Endothelial cell of hepatic sinusoid (primary cell): ENCODE results near the gene RDM1.
"Not testable (repeated sequence)": the region's sequence is repeated elsewhere in the genome, so short reads cannot be mapped to it uniquely, and the experiment has no call there.

Experiments
- in situ Hi-C: cut with HindIII; loops from 2 replicates; pipeline ENCODE4 v1.10.0; 2017; ENCODE audit warnings: low sequenced_read_pairs

RDM1 gene

DNA sequence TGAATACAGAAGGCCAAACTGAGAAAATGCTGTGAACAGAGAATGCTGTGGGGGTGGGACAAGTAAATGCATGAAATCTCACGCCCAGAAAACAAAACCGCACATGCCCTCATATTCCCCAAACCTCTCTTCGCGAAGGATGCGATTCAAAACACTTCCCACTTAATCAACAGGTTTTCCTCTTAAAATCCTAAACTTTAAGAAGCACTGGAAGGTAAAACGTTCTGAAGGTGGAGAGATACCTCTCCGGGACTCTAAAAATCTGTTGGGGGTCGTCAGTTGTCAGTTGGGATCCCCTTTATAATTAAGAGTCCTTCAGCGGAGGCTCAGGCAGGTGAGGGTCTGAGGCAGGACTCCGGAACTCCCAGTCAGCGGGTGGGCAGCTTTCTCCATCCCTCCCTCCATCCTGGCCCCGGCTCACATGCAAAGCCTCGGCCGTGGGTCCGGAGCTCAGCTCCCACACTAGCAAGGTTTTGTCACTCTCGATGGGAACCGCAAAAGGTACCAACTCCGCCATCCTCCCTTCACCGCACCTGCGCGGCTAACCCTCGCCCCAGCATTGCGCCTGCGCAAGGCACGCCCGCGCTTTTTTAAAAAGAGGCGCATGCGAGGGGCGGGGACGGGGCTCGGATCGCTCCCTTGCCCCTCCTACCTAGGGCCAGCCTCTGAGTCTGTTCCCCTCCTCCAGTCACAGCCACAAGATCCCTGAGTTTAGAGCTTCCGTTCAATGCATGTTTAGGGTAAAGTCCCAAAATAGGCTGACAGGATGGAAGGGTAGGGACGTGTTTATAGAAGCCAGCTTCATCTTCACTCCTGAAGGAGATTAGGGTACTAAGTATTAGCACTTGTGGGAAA lies at the start of gene RDM1:
TSS of gene RDM1 (minus strand) at position 563 of the 855 bp plus-strand sequence. CDS start at position 517, 46 bp downstream.
- in situ Hi-C loops, result no loop called here

DNA sequence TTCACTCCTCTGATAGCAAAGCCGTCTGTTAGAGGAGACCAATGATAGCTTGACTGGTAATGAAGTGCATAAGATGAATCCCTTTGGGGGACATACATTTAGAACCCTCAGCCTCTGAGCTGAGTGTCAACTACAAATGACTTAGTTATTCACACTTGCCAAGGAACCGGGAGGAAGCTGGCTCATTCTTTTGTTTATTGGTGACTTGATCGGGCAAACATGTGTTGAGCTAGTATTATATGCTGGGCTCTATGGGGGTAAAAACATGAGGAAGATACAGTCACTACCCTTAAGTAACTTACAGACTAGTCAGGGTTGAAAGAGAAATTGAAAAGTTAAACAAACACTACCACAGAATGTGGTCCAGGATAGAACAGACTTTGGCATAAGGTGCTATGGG lies 47.8 kb upstream of the RDM1 start:
- in situ Hi-C loops, result no loop called here

DNA sequence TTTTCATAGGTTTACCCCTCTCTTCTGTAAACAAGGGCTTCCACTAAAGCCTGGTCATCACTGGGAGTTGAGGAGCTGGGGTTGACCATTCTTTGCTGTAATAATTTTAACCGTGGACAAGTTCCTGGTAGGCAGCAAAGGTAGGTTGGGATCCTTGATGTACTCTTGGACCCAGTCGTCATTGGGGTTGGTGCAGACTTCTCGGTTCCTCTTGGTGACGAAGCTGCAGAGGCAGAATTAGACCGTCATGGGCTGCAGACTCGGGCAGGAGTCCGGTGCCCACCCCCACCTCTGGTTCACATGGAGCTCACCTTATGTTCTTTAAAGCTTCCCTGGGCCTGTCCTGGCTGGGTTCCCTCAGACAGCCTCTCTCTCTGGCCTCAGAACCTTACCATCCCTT lies 46.9 kb upstream of the RDM1 start:
- in situ Hi-C loops, result no loop called here

DNA sequence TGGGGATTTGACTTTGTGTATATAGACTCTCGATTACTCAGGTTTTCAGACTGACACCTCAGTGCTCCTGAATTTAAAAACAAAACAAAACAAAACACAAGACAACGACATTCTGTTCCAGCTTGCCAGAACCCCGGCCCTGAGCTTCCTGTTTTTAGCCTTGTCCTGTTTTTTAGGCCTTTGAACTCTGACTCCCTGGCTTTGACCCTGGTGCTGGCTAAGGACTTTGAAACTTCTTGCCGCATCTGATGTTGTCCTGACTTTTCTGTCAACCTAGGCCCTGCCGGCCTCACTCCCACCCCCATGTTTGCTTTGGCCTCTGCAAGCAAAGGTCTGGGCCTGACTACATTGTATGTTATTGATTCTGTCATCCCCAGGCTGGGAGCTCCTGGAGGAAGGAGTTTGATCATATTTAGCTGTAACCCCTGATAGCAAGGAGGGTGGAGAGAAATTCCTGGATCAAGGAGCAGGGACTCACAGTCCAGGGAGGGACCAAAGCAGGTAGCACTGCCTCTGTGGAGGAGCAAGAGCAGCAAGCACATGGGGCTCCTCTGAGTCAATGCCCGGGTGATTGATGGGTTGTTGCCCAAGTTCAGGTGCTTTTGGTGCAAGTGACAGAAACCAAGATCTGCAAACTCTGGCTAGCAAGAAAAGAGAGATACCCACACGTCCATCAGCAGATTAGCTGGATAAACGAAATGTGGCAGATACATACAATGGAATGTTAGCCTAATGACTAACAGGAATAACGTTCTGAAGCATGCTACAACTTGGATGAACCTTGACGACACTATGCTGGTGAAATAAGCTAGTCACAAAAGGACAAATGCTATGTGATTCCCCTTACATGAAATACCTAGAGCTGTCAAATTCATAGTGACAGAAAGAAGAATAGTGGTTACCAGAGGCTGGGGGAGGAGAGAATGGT lies 43.0 kb upstream of the RDM1 start:
- in situ Hi-C loops, result no loop called here

DNA sequence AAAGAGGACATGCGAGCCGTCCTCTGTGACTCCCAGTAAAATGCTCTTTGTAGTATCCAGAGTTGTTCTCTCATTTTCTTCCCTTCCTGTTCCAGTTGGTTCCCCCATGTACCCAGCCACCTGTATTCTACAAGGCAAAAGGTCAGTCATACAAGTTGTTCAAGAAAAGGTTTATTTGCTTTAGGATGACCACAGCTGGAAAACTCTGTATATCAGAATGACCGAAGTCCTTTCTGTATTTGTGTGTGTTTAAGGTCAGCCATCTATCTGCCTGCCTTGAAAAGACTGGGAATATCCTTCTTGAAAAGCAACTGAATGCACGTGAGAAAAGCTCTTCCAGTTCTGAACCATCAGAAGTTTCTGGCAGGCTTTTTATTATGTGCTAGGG lies 42.4 kb upstream of the RDM1 start:
- in situ Hi-C loops, result no loop called here

DNA sequence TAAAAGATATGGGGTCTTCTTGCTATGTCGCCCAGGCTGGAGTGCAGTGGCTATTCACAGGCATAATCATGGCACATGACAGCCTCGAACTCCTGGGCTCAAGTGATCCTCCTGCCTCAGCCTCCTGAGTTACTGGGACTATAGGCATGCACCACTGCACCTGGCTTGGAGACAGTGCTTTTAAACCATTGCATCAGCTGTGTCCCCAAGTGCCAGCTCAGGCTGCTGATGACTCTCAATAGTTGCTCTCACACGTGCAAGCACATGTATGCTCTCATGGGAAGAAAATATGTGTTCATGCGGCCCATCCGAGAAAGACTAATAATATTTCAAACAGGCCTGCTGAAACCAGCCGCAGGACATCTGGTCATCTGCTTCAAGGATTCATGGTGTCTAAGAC lies 42.0 kb upstream of the RDM1 start:
- in situ Hi-C loops, result no loop called here

DNA sequence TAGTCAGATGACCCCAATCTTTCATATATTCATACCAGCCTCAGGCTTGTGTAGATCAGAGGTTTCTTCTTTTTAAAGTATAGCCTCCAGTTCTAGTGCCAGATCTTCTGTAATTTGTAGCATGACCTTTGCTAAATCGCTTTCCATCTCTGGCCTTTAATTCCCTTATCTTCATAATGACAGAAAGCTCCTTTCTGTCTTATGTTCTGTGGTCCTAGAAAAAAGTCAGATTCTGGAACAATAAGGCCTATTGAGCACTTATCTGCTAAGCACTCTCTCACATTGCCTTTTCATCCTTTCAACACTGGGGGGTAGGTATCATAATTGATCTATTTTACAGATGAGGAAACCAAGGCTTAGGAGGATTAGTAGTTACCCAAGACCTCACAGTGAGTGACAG lies 41.5 kb upstream of the RDM1 start:
- in situ Hi-C loops, result no loop called here

DNA sequence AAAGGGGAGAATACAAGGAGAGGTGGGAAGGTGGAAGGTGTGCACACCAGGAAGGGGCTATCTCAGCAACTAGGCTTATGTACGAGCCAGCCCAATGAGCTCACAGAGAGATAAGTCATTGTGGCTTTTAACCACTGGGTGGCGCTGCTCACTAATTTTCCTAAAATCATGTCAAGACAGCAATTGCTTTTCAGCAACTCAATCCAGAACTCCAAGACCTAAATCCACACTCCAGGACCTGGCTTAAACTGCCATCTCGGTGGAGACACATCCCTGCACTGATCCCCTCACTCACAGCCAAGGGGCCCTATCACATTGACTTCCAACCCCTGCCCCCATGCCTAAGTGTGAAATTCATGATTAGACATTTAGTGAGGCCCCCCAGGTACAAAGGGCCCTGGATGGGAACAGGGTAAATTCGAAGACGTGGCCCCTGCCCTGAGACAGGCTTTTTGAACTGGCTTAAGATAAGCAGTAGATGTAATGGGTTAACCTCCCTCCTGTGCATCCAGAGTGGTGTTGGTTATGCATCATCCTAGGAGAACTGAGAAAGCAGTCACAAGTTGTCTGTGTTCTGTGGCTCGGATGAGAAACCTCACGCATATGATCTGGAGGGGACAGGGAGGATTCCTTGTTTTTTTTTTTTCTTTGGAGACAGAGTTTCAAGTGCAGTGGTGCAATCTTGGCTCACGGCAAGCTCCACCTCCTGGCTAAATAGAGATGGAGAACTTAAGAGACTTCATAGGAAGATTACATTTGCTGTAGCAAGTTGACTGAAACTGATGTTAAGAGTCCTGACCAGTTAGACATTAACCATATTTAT lies 39.2 kb upstream of the RDM1 start:
- in situ Hi-C loops, result no loop called here

DNA sequence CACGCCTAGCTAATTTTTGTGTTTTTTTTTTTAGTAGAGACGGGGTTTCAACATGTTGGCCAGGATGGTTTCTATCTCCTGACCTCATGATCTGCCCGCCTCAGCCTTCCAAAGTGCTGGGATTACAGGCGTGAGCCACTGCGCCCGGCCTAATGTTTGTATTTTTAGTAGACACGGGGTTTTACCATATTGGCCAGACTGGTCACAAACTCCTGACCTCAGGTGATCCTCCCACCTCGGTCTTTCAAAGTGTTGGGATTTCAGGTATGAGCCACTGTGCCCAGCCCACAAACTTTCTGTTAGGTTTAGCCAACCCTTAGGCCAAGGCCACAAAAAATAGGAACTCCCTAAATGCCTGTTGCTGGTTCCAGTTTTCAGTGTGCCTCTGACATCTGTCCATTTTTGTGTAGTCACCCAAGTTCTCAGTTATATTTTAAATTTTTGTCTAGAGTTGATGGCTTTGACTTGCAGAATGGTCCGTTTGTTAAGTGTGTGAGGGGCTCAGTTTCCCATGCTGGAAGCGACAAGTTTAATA lies 38.0 kb upstream of the RDM1 start:
- in situ Hi-C loops, result no loop called here

- in situ Hi-C loops, result no loop called here
Measured at GRCh38 chr17:35965272-35965671, 34.7 kb upstream of the RDM1 start.

DNA sequence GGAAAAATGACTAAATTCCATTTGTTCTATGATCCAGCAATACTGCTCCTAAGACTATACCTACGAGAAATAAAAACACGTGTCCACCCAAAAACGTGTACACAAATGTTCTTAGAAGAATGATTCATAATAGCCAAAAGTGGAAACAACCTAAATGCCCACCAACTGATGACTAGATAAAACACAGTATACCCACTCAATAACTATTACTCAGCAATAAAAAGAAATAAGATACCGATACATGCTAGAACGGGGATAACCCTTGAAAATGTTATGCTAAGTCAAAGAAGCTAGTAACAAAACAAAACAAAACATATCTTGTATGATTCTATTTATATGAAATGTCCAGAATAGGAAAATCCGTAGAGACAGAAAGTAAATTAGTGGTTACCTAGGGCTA lies 33.1 kb upstream of the RDM1 start:
- in situ Hi-C loops, result no loop called here

GRCh38 chr17:35953720-35954119 lies 23.1 kb upstream of the RDM1 start:
- in situ Hi-C loops, result no loop called here

- in situ Hi-C loops, result no loop called here
Measured at GRCh38 chr17:35949401-35949800, 18.8 kb upstream of the RDM1 start.

GRCh38 chr17:35948092-35948491 lies 17.5 kb upstream of the RDM1 start:
- in situ Hi-C loops, result no loop called here

DNA sequence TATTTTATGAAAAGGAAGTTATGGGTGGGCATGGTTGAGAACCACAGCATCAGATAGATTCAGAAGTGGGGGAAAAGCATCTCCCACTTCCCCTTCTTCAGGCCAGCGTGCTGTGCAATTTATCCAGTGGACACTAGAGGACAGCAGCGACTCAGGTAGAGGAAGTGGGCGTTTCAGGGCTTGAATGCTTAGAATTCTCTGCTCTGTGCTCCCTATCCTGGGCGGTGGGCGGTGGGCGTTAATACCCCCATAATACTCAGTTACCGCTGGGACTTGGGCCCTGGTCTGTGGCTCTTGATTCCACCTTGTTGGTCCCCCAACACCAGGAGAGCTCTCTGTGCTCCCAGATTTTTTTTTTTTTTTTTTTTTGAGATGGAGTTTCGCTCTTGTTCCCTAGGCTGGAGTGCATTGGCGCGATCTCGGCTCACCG lies 16.6 kb upstream of the RDM1 start:
- in situ Hi-C loops, result no loop called here

DNA sequence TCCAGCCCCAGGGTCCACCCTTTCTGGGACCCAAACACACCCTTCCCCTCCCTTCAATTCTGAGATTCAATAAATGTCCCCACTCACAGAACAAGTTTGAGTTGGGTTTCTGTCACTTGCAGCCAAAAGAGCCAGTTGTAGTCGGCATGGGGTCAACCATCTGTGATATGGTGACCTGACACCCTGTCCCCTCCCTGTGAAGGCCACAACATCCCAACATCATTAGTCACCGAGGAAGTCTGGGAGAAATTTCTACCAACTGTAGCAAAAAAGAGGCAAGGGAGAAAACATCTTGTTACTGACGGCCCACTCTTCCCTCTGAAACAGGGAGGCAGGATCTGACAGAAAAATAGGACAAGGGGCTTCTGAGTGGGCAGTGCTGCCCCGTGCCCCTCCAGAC lies 13.6 kb upstream of the RDM1 start:
- in situ Hi-C loops, result no loop called here

GRCh38 chr17:35943537-35943936 lies 13.0 kb upstream of the RDM1 start, which contains the start of gene LYZL6:
Gene LYZL6 (minus strand): TSS chr17:35943713. CDS start chr17:35939356, 4,357 bp downstream.
- in situ Hi-C loops, result no loop called here

DNA sequence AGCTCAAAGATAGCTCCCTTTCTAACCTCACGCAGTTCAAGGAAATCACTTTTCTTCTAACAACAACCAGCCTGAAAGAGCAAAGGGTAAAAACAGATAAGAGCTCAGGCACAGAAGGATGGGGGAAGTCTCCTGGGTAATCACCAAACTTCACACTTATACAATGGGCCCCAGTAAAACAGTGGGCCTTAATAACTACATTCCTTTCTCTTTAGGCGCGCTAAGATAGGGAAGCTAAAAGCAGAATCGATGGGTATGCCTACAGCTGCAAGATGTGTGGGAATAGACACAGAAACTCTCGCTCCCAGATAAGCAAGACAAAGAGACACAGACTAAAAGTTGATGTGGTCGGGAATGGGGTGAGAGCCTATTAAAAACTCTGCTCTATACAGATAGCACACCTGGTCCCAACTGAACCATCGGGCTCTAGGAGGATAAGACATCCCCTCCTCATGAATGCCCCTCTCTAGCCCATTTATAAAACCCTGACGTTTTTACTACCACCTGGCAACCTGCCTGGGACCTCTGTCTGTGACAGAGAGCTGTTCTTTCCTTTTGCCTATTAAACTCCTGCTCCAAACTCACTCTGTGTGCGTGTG lies 12.1 kb upstream of the RDM1 start:
- in situ Hi-C loops, result no loop called here

- in situ Hi-C loops, result not testable (repeated sequence)
Measured at GRCh38 chr17:35938492-35938891, 7.9 kb upstream of the RDM1 start.

GRCh38 chr17:35936063-35936462 lies 5.5 kb upstream of the RDM1 start:
- in situ Hi-C loops, result no loop called here
